Ascending aorta (tissue), 2 donors: Measurements from ENCODE around the gene LENG8. TPM values are rescaled to one million over a fixed set of nuclear protein-coding genes. Genes with fewer than 3 reads are reported as not detected.

Source experiments
- DNase-seq, 2 donors: peaks; one replicate each; pipeline ENCODE4 v3.0.0-alpha.2; 2019; ENCODE audit warnings: low spot score in 2 of 2
- H3K27ac ChIP-seq, 2 donors: fragments of 200-600 bp; sonication (generic); one replicate each; pipeline ENCODE4 v1.5.1; 2016 to 2017; ENCODE audit warnings: mild to moderate bottlenecking in 1 of 2
- H3K27me3 ChIP-seq: fragments of 200-600 bp; sonication (generic); one replicate; pipeline ENCODE4 v1.5.1; 2017
- H3K36me3 ChIP-seq, 2 donors: fragments of 200-600 bp; sonication (generic); one replicate each; pipeline ENCODE4 v1.5.1; 2016
- H3K4me1 ChIP-seq, 2 donors: fragments of 200-600 bp; sonication (generic); one replicate each; pipeline ENCODE4 v1.5.1; 2016 to 2017; ENCODE audit warnings: mild to moderate bottlenecking in 1 of 2
- H3K4me3 ChIP-seq, 2 donors: fragments of 200-600 bp; sonication (generic); one replicate each; pipeline ENCODE4 v1.5.1; 2016 to 2017; ENCODE audit warnings: mild to moderate bottlenecking in 1 of 2
- H3K9me3 ChIP-seq, 2 donors: fragments of 200-600 bp; sonication (generic); one replicate each; pipeline ENCODE4 v1.5.1; 2016
- intact Hi-C: fragments of 100-400 bp; cut with DNase I; formaldehyde crosslinking; loops from one replicate; pipeline ENCODE4 v1.15.1; 2023
- total RNA-seq: library from RNA; depleted of rRNA; stranded (reverse); fragments of >200 nt; gene quantifications from one replicate; pipeline ENCODE4 v1.1.0, GENCODE V29; 2016
- TF ChIP-seq, protein P1 (sequence below), 3 experiments: fragments of 200-600 bp in 2 of 3; fragments of 450-650 bp in 1 of 3; sonication (generic) in 2 of 3; IDR thresholded peaks; one replicate each; pipeline ENCODE4 v1.5.1; 2016 to 2019; ENCODE audit warnings: antibody characterized with exemption in 3 of 3, mild to moderate bottlenecking in 1 of 3, moderate library complexity in 1 of 3

Gene LENG8
- total RNA-seq, 1 donor from 2014 or later: 402 TPM

DNA sequence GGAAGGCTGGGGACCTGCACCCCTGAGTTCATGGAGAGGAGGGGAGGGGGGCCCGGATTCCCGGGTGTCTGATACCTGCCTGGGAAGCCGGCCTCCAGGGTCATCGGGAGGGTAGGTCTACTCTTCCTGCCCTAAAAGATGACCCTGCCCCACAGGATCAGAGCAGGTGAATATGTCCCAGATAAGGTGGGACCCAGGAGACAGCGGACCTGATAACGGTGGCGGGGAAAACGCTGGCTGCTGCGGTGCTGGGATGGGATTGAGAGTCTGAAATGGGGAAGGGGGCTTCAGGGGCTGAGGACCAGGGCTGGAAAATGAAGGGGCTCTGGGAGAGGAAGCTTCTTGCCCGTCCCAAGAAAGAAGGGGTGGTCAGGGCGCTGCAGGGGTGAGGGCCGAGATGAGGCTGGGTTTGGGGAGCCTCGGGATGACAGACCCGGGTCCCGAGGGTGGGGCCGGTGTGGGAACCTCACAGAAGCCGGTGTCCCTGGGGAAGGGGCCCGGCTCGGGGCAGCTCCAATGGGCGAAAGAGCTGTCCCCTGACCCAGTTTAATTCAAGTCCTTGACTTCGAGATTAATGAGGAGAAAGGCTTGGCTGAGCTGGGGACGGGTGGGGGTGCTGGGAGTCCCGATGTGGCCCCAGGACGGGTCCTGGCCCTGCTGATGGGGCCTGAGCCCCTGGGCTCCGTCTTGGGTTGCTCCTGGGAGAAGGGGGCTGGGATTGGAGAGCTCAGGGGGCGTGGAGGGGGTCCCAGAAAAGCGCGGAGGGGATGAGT lies 32.9 kb upstream of the LENG8 start:
- intact Hi-C loops: no loop called here
- Histone ChIP-seq H3K4me3 (no peak overlapping the region), H3K36me3 (no peaks in the 10 kb centered on the region), H3K4me1 (peaks cover 0 to 3% of the 10 kb centered on the region in 2 donors), H3K9me3 (no peaks in the 10 kb centered on the region), H3K27me3 (peaks cover 18% of the 10 kb centered on the region), H3K27ac (no peak overlapping the region)
- no peak for DNase-seq
- TF ChIP-seq, protein P1, sequence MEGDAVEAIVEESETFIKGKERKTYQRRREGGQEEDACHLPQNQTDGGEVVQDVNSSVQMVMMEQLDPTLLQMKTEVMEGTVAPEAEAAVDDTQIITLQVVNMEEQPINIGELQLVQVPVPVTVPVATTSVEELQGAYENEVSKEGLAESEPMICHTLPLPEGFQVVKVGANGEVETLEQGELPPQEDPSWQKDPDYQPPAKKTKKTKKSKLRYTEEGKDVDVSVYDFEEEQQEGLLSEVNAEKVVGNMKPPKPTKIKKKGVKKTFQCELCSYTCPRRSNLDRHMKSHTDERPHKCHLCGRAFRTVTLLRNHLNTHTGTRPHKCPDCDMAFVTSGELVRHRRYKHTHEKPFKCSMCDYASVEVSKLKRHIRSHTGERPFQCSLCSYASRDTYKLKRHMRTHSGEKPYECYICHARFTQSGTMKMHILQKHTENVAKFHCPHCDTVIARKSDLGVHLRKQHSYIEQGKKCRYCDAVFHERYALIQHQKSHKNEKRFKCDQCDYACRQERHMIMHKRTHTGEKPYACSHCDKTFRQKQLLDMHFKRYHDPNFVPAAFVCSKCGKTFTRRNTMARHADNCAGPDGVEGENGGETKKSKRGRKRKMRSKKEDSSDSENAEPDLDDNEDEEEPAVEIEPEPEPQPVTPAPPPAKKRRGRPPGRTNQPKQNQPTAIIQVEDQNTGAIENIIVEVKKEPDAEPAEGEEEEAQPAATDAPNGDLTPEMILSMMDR (IDR thresholded peaks at IDR 0.05): no peak

DNA sequence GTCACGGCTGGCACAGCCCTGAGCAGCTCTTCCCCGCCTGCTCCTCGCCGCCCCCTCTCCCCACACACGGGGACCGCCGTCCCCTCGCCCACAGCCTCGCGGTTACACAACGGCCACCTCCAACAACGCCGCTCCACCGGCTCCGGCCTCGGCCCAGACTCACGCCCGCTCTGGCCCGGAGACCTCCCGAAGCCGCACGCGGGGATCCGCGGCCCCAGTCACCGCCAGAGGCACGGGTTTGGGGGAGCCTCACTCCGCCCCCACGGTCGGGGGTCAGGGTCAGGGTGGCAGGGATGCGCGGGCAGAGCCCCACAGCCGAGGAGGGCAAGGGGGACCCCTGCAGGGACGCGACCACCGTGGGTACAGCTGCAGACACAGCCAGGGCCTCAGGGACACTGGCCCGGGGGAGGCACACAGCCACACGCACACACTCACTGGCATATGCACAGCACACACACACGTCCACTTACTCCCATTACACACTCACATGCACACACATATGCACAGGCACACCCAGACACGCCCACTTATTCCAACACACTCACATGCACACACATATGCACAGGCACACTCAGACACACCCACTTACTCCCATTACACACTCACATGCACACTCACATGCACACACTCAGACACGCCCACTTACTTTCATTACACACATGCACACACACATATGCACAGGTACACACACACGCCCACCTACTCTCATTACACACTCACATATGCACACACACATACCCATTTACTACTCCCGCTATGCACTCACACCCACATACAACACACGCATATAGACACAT lies 32.1 kb upstream of the LENG8 start:
- H3K27ac ChIP-seq: no peak overlapping the region
- no peaks in the 10 kb centered on the region for H3K9me3 ChIP-seq
- TF ChIP-seq, protein P1 (IDR thresholded peaks at IDR 0.05): no peak
- DNase-seq: no peak
- H3K36me3 ChIP-seq: no peaks in the 10 kb centered on the region
- H3K4me1 ChIP-seq: peaks cover 0 to 3% of the 10 kb centered on the region in 2 donors
- no peak overlapping the region for H3K4me3 ChIP-seq
- intact Hi-C loops: no loop called here
- peaks cover 18% of the 10 kb centered on the region for H3K27me3 ChIP-seq

DNA sequence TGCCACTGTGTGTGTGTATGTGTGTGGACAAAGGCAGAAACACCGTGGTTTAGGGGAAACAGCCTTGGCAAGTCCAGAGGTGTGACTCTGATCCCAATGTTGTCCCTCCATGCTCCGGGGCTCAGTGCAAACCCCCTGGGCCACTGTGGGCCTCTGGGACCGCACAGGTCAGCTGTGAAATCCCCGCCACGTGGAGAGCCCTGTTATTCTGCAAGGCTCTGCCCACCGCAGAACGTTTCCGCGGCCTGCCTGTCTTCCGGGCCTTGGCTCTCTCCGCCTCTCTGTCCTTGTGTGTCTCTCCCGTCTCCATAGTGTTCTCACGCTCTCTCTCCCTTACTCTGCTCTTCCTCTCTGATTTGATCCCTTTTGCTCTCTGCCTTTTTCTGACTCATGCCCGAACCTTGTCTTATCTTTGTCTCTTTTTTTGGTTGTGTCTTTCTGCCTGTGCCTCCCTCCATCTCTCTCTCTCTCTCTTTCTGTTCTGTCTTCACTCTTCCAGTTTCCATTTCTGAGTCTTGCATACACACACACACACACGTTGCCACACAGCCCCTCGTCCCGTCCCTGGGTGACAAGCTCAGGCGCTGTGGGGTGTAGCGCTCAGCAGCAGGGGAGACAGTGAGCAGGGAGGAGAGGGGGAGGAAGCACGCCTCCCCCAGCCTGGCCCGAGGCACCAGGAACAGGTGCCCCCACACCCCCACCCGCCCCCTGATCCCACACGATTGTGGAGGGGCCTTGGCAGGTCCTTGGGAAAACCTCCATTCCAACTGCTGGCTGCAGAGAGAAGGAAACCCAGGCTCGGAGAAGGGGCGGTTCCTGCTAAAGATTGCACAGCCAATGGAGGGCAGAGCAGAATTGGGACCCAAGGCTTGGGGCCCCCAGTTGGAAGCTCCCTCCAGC lies 30.7 kb upstream of the LENG8 start:
- H3K27me3 ChIP-seq: peaks cover 18% of the 10 kb centered on the region
- intact Hi-C loops: no loop called here
- no peaks in the 10 kb centered on the region for H3K36me3 ChIP-seq
- TF ChIP-seq, protein P1 (IDR thresholded peaks at IDR 0.05): no peak
- H3K4me3 ChIP-seq: no peak overlapping the region
- H3K27ac ChIP-seq: no peak overlapping the region
- peaks cover 0 to 3% of the 10 kb centered on the region in 2 donors for H3K4me1 ChIP-seq
- DNase-seq: no peak
- H3K9me3 ChIP-seq: no peaks in the 10 kb centered on the region

DNA sequence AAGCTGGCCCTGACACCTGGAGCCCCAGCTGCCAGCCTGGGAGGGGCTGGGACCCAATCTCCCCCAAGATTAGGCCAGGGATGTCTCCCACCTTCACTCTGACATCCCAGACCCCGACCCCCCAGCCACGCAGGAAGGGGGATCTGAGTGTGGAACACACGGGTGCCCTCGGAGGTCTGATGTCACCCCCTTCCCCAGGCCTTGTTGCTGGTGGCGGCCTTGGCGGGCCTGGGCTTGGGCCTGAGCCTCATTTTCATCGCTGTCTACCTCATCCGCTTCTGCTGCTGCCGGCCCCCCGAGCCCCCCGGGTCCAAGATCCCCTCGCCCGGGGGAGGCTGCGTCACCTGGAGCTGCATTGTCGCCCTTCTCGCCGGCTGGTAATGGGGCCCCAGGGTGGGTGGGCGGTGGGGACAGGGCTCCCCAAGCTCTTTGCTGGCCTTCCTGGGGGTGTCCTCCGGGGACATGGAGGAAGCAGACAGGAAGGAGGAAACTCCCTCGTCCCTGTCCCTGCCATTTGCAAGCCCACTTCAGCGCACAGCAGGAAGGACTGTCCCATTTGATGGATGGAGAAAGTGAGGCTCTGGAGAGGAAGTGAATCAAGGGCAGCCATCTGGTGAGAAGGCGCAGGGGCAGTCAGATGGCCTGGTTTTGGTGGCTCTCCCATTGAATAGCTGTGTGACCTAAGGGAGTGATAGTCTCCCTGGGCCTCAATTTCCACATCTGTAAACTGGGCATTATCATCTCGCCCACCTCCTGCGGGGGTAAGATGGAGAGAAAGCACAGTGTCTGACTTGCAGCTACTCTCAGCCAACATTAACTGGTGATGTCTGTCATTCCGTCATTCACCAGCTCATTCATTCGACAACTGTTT lies 29.8 kb upstream of the LENG8 start:
- H3K27me3 ChIP-seq: peaks cover 18% of the 10 kb centered on the region
- no peak for DNase-seq
- TF ChIP-seq, protein P1 (IDR thresholded peaks at IDR 0.05): no peak
- no peak overlapping the region for H3K4me3 ChIP-seq
- H3K36me3 ChIP-seq: no peaks in the 10 kb centered on the region
- H3K9me3 ChIP-seq: no peaks in the 10 kb centered on the region
- intact Hi-C loops: no loop called here
- H3K27ac ChIP-seq: no peak overlapping the region
- peaks cover 0 to 3% of the 10 kb centered on the region in 2 donors for H3K4me1 ChIP-seq

DNA sequence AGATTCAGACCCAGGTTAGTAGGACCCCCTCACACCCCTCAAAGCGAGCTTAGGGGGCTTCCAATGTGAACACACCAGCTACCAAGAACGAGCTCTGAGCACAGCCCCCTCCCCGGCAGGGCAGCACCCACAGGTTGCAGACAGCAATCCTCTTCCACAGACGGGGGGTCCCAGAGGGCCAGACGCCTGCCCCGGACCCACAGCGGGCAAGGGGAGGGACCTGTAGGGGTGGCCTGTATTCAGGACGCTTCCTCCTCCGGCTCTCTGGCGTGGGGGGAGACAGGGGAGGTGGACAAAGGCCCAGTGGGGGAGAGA lies 29.0 kb upstream of the LENG8 start:
- no peak overlapping the region for H3K27ac ChIP-seq
- no peak overlapping the region for H3K4me3 ChIP-seq
- H3K9me3 ChIP-seq: no peaks in the 10 kb centered on the region
- peaks cover 0 to 3% of the 10 kb centered on the region in 2 donors for H3K4me1 ChIP-seq
- peaks cover 14% of the 10 kb centered on the region for H3K27me3 ChIP-seq
- no peaks in the 10 kb centered on the region for H3K36me3 ChIP-seq
- DNase-seq: no peak
- intact Hi-C loops: no loop called here
- TF ChIP-seq, protein P1 (IDR thresholded peaks at IDR 0.05): no peak
